A549 (cell line): ENCODE results near the gene ZNF69. TPM values are rescaled to one million over a fixed set of nuclear protein-coding genes. Genes with fewer than 3 reads are reported as not detected.
"Not testable (repeated sequence)": the region's sequence is repeated elsewhere in the genome, so short reads cannot be mapped to it uniquely, and the experiment has no call there.

Experiments used
- ATAC-seq, 2 experiments: fragments of 200-7000 bp in 1 of 2; fragments of >200 bp in 1 of 2; cut with Nextera tagmentation in 1 of 2; cut with Tn5 transposase in 1 of 2; 3 replicates each; pipeline versions ENCODE4 v1.8.0 to v1.9.1; 2018 to 2020; ENCODE audit warnings: mild to moderate bottlenecking in 1 of 2, moderate library complexity in 1 of 2
- CTCF ChIA-PET: fragments of 300-600 bp; sonication (Branson Sonifier 250); formaldehyde crosslinking; extraction: SDS; loops from one replicate; lab custom pipeline; 2021; ENCODE audit warnings: antibody characterized with exemption, inconsistent platforms; lab: Yijun Ruan, JAX
- POLR2A ChIA-PET: fragments of 350-600 bp; formaldehyde crosslinking; extraction: SDS; loops from one replicate; lab custom pipeline; 2021; ENCODE audit warnings: antibody characterized with exemption, inconsistent platforms; lab: Yijun Ruan, JAX
- DNase-seq, 2 experiments: peaks; one replicate each; pipeline versions ENCODE4 v3.0.0 to v3.0.0-alpha.2; 2011 to 2016; ENCODE audit warnings: low read depth in 1 of 2, low spot score in 1 of 2
- FAIRE-seq: peaks from 2 replicates; lab custom pipeline; 2011; peaks lifted over from hg19 to GRCh38; lab: Jason Lieb, UNC
- H3K27ac ChIP-seq, 2 experiments: fragments of >200 bp; sonication (Bioruptor Twin); formaldehyde crosslinking; 3 replicates each; pipeline ENCODE4 v1.5.1; 2016 to 2017
- H3K4me1 ChIP-seq: fragments of >200 bp; sonication (Bioruptor Twin); formaldehyde crosslinking; 3 replicates; pipeline ENCODE4 v1.6.1; 2016
- H3K4me2 ChIP-seq: fragments of >200 bp; sonication (Bioruptor Twin); formaldehyde crosslinking; 3 replicates; pipeline ENCODE4 v1.6.1; 2016
- H3K4me3 ChIP-seq: fragments of >200 bp; sonication (Bioruptor Twin); formaldehyde crosslinking; 3 replicates; pipeline ENCODE4 v1.5.1; 2016
- H3K9me3 ChIP-seq: fragments of >200 bp; sonication (Bioruptor Twin); formaldehyde crosslinking; 3 replicates; pipeline ENCODE4 v1.6.1; 2016
- CBX8 ChIP-seq: fragments of 200-600 bp; sonication (generic); IDR thresholded peaks from 2 replicates; pipeline ENCODE4 v1.6.1; 2016
- CEBPB ChIP-seq, 2 experiments: fragments of >200 bp in 1 of 2; sonication (Bioruptor Twin) in 1 of 2; formaldehyde crosslinking in 1 of 2; IDR thresholded peaks; 2 replicates each; pipeline ENCODE4 v1.6.1; 2012 to 2016
- EP300 ChIP-seq, 2 experiments: fragments of >200 bp; sonication (Bioruptor Twin); formaldehyde crosslinking; IDR thresholded peaks; 2 replicates in 1 of 2; 3 replicates in 1 of 2; pipeline ENCODE4 v1.6.1; 2016 to 2017
- FOSB ChIP-seq: fragments of 250-450 bp; sonication (Bioruptor Pico); IDR thresholded peaks from 2 replicates; pipeline ENCODE4 v1.5.0; 2020; ENCODE audit warnings: mild to moderate bottlenecking, moderate library complexity
- GATA3 ChIP-seq: IDR thresholded peaks from 2 replicates; pipeline ENCODE4 v1.6.1; 2012; ENCODE audit warnings: borderline replicate concordance
- HDAC2 ChIP-seq: fragments of 200-600 bp; sonication (generic); IDR thresholded peaks from 2 replicates; pipeline ENCODE4 v1.6.1; 2016
- HEYL ChIP-seq: fragments of 250-450 bp; sonication (Bioruptor Pico); IDR thresholded peaks from 2 replicates; pipeline ENCODE4 v1.8.0; 2021; ENCODE audit warnings: mild to moderate bottlenecking, moderate library complexity
- HOXB13 ChIP-seq: fragments of 250-450 bp; sonication (Bioruptor Pico); IDR thresholded peaks from 2 replicates; pipeline ENCODE4 v1.5.0; 2020; ENCODE audit warnings: low read depth, mild to moderate bottlenecking, moderate library complexity
- JUNB ChIP-seq: fragments of >200 bp; sonication (Bioruptor Twin); formaldehyde crosslinking; IDR thresholded peaks from 2 replicates; pipeline ENCODE4 v1.6.1; 2016
- KDM5A ChIP-seq: fragments of 200-600 bp; sonication (generic); IDR thresholded peaks from 2 replicates; pipeline ENCODE4 v1.6.1; 2016; ENCODE audit warnings: antibody characterized with exemption, mild to moderate bottlenecking
- MAZ ChIP-seq: fragments of 150-350 bp; IDR thresholded peaks from 2 replicates; pipeline ENCODE4 v1.6.1; 2014; ENCODE audit warnings: antibody characterized with exemption, low read depth, low read length, borderline replicate concordance
- MYC ChIP-seq: IDR thresholded peaks from 2 replicates; pipeline ENCODE4 v1.6.1; 2012; ENCODE audit warnings: mild to moderate bottlenecking, inconsistent platforms, low read length, improper control_type of control experiment, borderline replicate concordance
- NFE2L2 ChIP-seq: fragments of 150-350 bp; conservative IDR thresholded peaks from 2 replicates; pipeline ENCODE4 v1.6.1; 2014; ENCODE audit warnings: low read length
- RNF2 ChIP-seq: fragments of 200-600 bp; sonication (generic); IDR thresholded peaks from 2 replicates; pipeline ENCODE4 v1.6.1; 2016; ENCODE audit warnings: low read depth, mild to moderate bottlenecking, antibody characterized with exemption, moderate library complexity, borderline replicate concordance
- ZNF302 ChIP-seq: fragments of 250-450 bp; sonication (Bioruptor Pico); IDR thresholded peaks from 2 replicates; pipeline ENCODE4 v1.9.0; 2021; ENCODE audit warnings: inconsistent platforms, mild to moderate bottlenecking, moderate library complexity
- WGBS: methylation state at CpG from one replicate; pipeline ENCODE4 v1.1.6; 2017; ENCODE audit errors: missing lambda C conversion rate; 5-methylcytosine and 5-hydroxymethylcytosine counted together
- polyA plus RNA-seq, 4 experiments: library from polyadenylated mRNA; depleted of rRNA in 3 of 4; stranded (reverse); fragments of >200 nt; fragmentation: RNase III in 1 of 4; extraction: RNeasy Plus Mini Kit Qiagen cat#74134 plus additional on column Dnase treatment in 1 of 4; gene quantifications; 2 replicates in 3 of 4; 3 replicates in 1 of 4; pipeline ENCODE4 v1.2.3, GENCODE V29; 2011 to 2017
- TF ChIP-seq, protein P1 (sequence below): IDR thresholded peaks from 2 replicates; pipeline ENCODE4 v1.6.1; 2012; ENCODE audit warnings: low read depth, borderline replicate concordance
- TF ChIP-seq, protein P2 (sequence below): fragments of 250-450 bp; sonication (Bioruptor Pico); IDR thresholded peaks from 2 replicates; pipeline ENCODE4 v1.5.0; 2020; ENCODE audit warnings: low read depth, mild to moderate bottlenecking, moderate library complexity
- TF ChIP-seq, protein P3 (sequence below): fragments of 250-450 bp; sonication (Bioruptor Pico); IDR thresholded peaks from 2 replicates; pipeline ENCODE4 v1.5.0; 2021; ENCODE audit warnings: mild to moderate bottlenecking, moderate library complexity, borderline replicate concordance
- TF ChIP-seq, protein P4 (sequence below): IDR thresholded peaks from 2 replicates; pipeline ENCODE4 v1.6.1; 2012

Gene ZNF69
- polyA plus RNA-seq, 2 of the 4 experiments (the other 2 are of a cell fraction) = not detected

DNA sequence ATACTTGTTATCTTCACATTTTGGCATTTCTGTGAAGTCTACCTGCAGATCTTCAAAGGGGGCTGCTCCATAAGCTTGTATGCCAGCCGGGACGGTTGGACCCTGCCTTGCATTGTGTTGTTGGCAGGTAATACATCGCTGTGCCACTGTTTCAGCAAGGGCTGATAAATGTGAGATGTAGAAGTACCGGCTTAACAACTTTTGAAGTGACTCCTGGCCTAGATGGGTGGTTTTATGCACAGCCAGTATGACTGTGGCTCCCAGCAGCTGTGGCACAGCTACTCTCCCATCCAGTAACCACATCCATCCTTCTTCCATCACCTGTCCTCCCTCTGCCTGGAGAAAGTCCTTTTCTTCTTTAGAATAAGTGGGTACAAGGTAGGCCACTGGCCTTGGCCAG is 57.1 kb downstream of the ZNF69 start:
- ATAC-seq (no peak), FAIRE-seq (no peak), DNase-seq (no peak)
- TF ChIP-seq, protein P1, sequence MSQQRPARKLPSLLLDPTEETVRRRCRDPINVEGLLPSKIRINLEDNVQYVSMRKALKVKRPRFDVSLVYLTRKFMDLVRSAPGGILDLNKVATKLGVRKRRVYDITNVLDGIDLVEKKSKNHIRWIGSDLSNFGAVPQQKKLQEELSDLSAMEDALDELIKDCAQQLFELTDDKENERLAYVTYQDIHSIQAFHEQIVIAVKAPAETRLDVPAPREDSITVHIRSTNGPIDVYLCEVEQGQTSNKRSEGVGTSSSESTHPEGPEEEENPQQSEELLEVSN = no peak
- TF ChIP-seq EP300 (IDR thresholded peaks at IDR 0.05) = no peak
- TF ChIP-seq HDAC2 = no peak
- TF ChIP-seq, protein P2, sequence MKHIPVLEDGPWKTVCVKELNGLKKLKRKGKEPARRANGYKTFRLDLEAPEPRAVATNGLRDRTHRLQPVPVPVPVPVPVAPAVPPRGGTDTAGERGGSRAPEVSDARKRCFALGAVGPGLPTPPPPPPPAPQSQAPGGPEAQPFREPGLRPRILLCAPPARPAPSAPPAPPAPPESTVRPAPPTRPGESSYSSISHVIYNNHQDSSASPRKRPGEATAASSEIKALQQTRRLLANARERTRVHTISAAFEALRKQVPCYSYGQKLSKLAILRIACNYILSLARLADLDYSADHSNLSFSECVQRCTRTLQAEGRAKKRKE (CRISPR knock-in tag) = no peak
- no peak for TF ChIP-seq HOXB13 (CRISPR knock-in tag)
- no peak for TF ChIP-seq MAZ
- no peak for TF ChIP-seq NFE2L2
- TF ChIP-seq, protein P3, sequence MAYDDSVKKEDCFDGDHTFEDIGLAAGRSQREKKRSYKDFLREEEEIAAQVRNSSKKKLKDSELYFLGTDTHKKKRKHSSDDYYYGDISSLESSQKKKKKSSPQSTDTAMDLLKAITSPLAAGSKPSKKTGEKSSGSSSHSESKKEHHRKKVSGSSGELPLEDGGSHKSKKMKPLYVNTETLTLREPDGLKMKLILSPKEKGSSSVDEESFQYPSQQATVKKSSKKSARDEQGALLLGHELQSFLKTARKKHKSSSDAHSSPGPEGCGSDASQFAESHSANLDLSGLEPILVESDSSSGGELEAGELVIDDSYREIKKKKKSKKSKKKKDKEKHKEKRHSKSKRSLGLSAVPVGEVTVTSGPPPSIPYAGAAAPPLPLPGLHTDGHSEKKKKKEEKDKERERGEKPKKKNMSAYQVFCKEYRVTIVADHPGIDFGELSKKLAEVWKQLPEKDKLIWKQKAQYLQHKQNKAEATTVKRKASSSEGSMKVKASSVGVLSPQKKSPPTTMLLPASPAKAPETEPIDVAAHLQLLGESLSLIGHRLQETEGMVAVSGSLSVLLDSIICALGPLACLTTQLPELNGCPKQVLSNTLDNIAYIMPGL = no peak
- Histone ChIP-seq H3K27ac (no peak overlapping the region), H3K4me3 (no peak overlapping the region), H3K4me2 (no peak overlapping the region), H3K9me3 (peaks cover 7% of the 10 kb centered on the region), H3K4me1 (no peaks in the 10 kb centered on the region)
- POLR2A ChIA-PET = no interaction called here
- CTCF ChIA-PET = no interaction called here
- 19% methylated on average over 4 of the region's 4 CpGs for WGBS

DNA sequence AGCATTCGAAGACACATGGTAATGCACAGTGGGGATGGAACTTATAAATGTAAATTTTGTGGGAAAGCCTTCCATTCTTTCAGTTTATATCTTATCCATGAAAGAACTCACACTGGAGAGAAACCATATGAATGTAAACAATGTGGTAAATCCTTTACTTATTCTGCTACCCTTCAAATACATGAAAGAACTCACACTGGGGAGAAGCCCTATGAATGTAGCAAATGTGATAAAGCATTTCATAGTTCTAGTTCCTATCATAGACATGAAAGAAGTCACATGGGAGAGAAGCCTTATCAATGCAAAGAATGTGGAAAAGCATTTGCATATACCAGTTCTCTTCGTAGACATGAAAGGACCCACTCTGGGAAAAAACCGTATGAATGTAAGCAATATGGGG is 61.1 kb downstream of the ZNF69 start:
- no peak overlapping the region for H3K27ac ChIP-seq
- TF ChIP-seq, protein P1 = no peak
- no peak for TF ChIP-seq RNF2
- TF ChIP-seq, all 56 proteins: peak for 0
- FAIRE-seq (no peak), DNase-seq (no peak), ATAC-seq (no peak)
- H3K9me3 ChIP-seq = peaks cover 17% of the 10 kb centered on the region
- no peaks in the 10 kb centered on the region for H3K4me1 ChIP-seq
- POLR2A ChIA-PET = no interaction called here
- no peak overlapping the region for H3K4me2 ChIP-seq
- no peak overlapping the region for H3K4me3 ChIP-seq
- 23% methylated on average over 3 of the region's 3 CpGs for WGBS
- CTCF ChIA-PET = no interaction called here

DNA sequence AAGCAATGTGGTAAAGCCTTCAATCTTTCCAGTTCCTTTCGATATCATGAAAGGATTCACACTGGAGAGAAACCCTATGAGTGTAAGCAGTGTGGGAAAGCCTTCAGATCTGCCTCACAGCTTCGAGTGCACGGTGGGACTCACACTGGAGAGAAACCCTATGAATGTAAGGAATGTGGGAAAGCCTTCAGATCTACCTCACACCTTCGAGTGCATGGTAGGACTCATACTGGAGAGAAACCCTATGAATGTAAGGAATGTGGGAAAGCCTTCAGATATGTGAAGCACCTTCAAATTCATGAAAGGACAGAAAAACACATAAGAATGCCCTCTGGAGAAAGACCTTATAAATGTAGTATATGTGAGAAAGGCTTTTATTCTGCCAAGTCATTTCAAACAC is 61.6 kb downstream of the ZNF69 start:
- no peak for TF ChIP-seq GATA3
- TF ChIP-seq JUNB = no peak
- no peak for TF ChIP-seq CBX8
- TF ChIP-seq HEYL (CRISPR knock-in tag) = no peak
- no peak for TF ChIP-seq MYC
- no peak for TF ChIP-seq FOSB (CRISPR knock-in tag)
- no peak for TF ChIP-seq MAZ
- TF ChIP-seq CEBPB (IDR thresholded peaks at IDR 0.05) = no peak
- TF ChIP-seq, protein P4, sequence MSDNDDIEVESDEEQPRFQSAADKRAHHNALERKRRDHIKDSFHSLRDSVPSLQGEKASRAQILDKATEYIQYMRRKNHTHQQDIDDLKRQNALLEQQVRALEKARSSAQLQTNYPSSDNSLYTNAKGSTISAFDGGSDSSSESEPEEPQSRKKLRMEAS = no peak
- no peak for TF ChIP-seq ZNF302 (CRISPR knock-in tag)
- TF ChIP-seq KDM5A = no peak
- ChIA-PET POLR2A (no interaction called here), CTCF (no interaction called here)
- Histone ChIP-seq H3K27ac (no peak overlapping the region), H3K9me3 (peaks cover 16% of the 10 kb centered on the region), H3K4me2 (no peak overlapping the region), H3K4me3 (no peak overlapping the region), H3K4me1 (no peaks in the 10 kb centered on the region)
- WGBS = 26% methylated on average over 4 of the region's 4 CpGs
- no peak for ATAC-seq
- no peak for DNase-seq
- no peak for FAIRE-seq

DNA sequence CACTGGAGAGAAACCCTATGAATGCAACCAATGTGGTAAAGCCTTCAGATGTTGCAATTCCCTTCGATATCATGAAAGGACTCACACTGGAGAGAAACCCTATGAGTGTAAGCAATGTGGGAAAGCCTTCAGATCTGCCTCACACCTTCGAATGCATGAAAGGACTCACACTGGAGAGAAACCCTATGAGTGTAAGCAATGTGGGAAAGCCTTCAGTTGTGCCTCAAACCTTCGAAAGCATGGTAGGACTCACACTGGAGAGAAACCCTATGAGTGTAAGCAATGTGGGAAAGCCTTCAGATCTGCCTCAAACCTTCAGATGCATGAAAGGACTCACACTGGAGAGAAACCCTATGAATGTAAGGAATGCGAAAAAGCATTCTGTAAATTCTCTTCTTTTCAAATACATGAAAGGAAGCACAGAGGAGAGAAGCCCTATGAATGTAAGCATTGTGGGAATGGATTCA is 62.1 kb downstream of the ZNF69 start:
- H3K4me3 ChIP-seq, ATAC-seq, CTCF ChIA-PET, DNase-seq, POLR2A ChIA-PET, H3K4me2 ChIP-seq, FAIRE-seq, H3K27ac ChIP-seq, H3K4me1 ChIP-seq: not testable (repeated sequence)
- peaks cover 17% of the 10 kb centered on the region for H3K9me3 ChIP-seq
- WGBS = 38% methylated on average over 4 of the region's 4 CpGs
